Suppressor macrophage treated with lipopolysaccharide for 4 hours (primary cell): ENCODE data around the gene SDC1.
"Not testable (repeated sequence)": the region's sequence is repeated elsewhere in the genome, so short reads cannot be mapped to it uniquely, and the experiment has no call there.

Source experiments
- DNase-seq: peaks from one replicate; pipeline ENCODE4 v3.0.0-alpha.2; 2020

The SDC1 gene

GRCh38 chr2:20196053-20196656 lies 28.8 kb downstream of the SDC1 start:
- DNase-seq = no peak

GRCh38 chr2:20195431-20196033 lies 29.4 kb downstream of the SDC1 start:
- DNase-seq = no peak

GRCh38 chr2:20195016-20195411 lies 29.9 kb downstream of the SDC1 start:
- not testable (repeated sequence) for DNase-seq

- no peak for DNase-seq
Observed at GRCh38 chr2:20194097-20195015, 30.6 kb downstream of the SDC1 start.

GRCh38 chr2:20193185-20193584 lies 31.7 kb downstream of the SDC1 start:
- DNase-seq = no peak

GRCh38 chr2:20192781-20193180 lies 32.1 kb downstream of the SDC1 start:
- DNase-seq = no peak

GRCh38 chr2:20191714-20192569 lies 33.0 kb downstream of the SDC1 start:
- no peak for DNase-seq

- DNase-seq = no peak
Observed at GRCh38 chr2:20190876-20191713, 33.8 kb downstream of the SDC1 start.

GRCh38 chr2:20190170-20190569 lies 34.8 kb downstream of the SDC1 start:
- DNase-seq = no peak

GRCh38 chr2:20189299-20189931 lies 35.5 kb downstream of the SDC1 start:
- DNase-seq = no peak

GRCh38 chr2:20188851-20189250 lies 36.1 kb downstream of the SDC1 start:
- DNase-seq = no peak

GRCh38 chr2:20188201-20188600 lies 36.7 kb downstream of the SDC1 start:
- DNase-seq = no peak

- no peak for DNase-seq
Observed at GRCh38 chr2:20187331-20187730, 37.6 kb downstream of the SDC1 start.

- no peak for DNase-seq
Observed at GRCh38 chr2:20186855-20187187, 38.1 kb downstream of the SDC1 start.

- DNase-seq = peak; percentile 94
Observed at GRCh38 chr2:20186078-20186854, 38.7 kb downstream of the SDC1 start.

GRCh38 chr2:20185176-20186022 lies 39.5 kb downstream of the SDC1 start:
- DNase-seq = peak; percentile 91

GRCh38 chr2:20184067-20184938 lies 40.6 kb downstream of the SDC1 start:
- peak; percentile 77 for DNase-seq

GRCh38 chr2:20183373-20183772 lies 41.6 kb downstream of the SDC1 start:
- no peak for DNase-seq
